Jurkat, Clone E6-1 (cell line): Measurements from ENCODE around the gene TTC33.

Source experiments
- DNase-seq: peaks from one replicate; pipeline ENCODE4 v3.0.0-alpha.2; 2011; ENCODE audit warnings: low read depth, low spot score
- H3K4me3 ChIP-seq: 2 replicates; pipeline ENCODE4 v1.5.1; 2011; ENCODE audit warnings: mild to moderate bottlenecking, low read length, control low read depth, moderate library complexity

Gene TTC33

DNA sequence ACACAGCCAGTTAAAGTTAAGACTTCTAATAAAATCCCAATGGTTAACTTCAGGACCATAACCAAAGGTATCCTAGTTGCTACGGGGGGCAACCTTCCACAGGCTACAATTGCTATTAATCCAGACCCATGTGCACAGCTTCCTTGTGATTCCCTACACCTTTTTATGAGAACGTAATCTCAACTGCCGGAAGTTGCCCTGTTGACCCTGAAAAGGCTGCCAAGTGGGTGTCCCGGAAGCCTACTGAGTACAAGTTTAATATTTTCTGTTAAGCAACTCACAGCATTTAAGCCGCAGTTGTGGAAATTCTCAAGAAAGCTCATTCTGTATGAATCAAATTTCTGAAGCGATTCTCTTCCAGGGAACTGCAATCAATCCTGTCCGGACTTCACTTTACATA, 124.5 kb downstream of the TTC33 start:
- DNase-seq: no peak
- no peak overlapping the region for H3K4me3 ChIP-seq

DNA sequence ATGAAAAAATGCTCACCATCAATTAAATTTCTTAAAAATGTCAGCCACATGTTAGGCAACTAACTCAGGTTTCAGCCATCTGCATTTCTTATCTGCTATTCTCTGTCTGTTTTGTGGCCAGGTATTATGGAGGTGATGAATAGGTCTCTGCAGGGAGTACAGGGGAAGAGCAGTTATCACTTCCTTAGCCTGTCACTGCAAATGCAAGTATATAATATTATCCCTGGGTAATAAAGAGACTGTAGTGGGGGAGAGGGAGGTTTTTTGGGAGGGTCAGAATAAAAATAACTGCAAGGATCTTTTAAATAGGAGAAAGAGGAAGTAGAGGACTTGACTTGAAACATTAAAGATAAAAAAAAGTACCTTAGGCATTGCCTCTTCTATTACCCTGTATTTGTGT, 125.6 kb downstream of the TTC33 start:
- H3K4me3 ChIP-seq: no peak overlapping the region
- peak; percentile 18 for DNase-seq

DNA sequence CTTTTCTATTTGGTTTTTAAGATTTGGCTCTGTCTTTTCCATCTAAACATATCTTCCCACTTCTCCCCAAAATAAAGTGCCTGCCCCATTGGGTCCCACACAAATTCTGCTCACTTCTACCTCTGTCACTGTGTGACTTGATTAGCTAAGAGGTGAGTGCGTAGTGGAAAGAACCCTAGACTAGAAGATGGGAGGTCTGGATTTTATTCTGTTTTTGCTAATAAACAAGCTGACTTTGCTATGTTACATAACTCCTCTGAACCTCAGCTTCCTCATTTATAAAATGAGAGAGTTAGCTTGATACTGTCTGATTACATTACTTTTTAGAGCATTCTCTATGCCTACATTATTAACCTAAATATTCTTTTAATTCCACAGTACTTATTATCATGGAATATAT, 127.4 kb downstream of the TTC33 start:
- no peak overlapping the region for H3K4me3 ChIP-seq
- no peak for DNase-seq

DNA sequence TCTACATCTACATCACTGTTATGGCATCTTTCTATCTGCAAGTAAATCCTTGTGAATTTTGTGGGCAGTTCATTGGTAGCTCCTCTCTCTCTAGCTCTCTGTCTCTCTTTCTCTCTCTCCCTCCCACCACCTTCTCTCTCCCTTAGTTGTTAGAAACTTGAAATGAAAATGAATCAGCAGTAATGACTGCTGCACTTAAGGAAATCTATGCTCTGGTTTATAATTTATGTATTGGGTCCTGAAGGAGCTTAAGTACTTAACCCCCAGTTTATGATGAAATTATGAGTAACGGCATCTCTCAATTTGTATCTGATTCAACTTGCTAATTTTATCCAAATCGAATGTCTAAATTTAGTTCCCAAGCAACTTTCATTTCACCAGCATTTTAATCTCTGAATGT, 128.1 kb downstream of the TTC33 start:
- no peak overlapping the region for H3K4me3 ChIP-seq
- DNase-seq: no peak

DNA sequence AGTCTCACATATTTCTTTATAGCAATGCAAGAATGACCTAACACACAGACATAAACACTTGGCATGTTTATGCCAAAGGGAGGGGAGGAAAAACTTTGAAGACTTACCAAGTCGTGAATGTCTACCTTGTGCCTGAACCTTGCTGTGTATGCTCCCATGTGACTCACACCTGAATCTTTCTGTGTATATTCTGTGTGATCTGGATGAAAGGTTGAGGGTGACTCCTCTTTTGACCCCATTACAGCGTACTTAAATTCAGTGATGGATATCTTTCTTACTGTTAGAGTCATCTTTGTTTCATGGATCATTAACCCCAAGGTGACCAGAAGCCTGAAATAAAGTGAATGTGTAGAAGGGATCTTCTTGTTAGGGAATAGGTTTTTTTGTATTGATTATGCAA, 129.0 kb downstream of the TTC33 start:
- H3K4me3 ChIP-seq: no peak overlapping the region
- no peak for DNase-seq

DNA sequence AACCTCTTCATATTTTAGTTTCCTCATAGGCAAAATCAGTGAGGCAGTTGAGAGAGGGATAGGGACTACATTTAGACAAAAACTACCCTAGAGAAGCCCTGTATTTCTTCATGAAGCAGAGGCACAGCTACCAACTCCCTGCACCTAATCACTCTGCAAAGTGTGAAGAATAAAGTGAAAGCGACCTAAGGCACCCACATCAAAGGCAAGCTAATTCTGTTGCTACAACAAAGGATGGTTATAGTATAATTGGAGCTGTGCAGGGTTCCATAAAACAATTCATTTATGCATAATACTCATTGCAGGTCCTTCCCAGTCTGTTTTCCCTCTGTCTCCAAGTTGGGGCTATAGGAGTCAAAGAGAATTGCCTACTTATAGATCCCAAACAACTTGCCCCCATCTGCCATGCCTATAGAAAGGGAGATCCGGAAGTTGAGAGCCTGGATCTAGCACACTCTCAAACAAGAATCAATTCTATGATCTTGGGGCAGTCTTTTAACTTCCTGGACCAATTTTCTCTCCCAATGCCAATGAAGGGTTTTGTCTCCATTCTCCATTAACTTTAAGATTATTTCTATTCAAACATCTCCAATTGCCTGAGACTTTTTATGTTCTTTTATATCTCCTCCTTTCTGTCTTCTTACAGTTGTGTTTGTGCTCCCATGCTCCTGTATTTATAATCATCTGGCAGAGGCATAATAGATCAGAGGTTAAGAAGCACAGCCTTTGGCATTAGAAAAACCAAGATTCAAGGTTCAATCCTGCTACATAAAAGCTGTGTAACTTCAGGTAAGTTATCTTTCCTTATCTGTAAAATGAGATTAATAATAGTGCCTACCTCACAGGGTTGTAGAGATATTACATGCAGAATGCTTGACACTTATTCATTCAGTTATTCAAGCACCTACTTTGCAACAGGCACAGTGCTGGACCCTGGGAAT, 132.0 kb downstream of the TTC33 start:
- peak; percentile 84 for DNase-seq
- H3K4me3 ChIP-seq: no peak overlapping the region

DNA sequence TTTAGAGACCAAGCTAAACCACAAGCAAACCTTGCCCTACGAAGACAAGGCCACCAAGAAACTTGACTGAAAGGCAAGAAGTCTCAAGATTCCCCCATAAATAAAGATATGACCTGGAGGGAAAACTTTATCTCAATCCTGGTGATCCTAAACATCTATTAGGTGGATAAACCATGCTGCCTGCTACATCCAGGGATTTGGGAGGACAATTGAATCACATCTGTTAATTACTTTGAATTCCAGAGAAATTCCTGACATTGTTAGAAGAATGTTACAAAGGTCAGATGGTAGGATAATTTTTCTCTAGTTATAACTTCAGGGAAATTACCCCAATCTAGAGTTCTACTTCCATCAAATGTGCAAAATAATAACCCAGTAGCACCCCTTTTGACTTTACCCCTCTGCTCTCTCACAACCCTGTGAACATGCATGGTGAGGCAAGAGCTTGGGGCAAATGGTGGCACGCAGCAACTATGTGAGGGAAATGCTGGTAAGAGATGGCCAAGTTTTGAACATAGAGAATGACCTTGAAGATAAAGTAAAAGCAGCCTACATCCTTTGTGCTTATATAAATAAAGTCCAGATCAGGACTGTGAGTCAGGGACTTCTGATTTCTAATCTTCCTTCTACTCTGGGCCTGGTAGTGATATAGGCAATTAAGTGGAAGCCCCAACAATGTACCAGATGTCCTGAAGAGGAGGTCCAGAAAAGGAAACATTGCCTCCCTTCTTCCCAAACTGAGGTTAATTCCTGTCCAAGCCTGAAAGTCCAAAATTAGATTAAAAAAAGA, 133.1 kb downstream of the TTC33 start:
- DNase-seq: no peak
- H3K4me3 ChIP-seq: no peak overlapping the region

DNA sequence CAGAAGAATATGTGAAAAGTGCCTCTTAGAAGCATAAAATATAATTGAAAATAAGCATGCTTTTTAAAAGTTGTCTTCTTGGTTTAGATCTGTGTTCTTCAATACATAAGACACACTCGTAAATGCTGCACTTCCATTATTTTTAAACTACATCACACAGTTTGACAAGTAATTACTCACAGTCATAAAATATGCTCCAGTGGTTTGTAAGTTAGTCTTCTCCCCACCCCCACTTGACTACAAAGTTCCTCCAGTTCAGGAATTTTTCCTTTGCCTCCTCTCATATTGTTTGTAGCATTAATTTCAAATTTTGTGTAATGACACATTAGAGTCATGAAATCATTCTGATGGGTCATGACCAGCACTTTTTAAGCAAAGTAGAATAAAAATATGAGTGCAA, 136.3 kb downstream of the TTC33 start:
- DNase-seq: no peak
- H3K4me3 ChIP-seq: no peak overlapping the region

DNA sequence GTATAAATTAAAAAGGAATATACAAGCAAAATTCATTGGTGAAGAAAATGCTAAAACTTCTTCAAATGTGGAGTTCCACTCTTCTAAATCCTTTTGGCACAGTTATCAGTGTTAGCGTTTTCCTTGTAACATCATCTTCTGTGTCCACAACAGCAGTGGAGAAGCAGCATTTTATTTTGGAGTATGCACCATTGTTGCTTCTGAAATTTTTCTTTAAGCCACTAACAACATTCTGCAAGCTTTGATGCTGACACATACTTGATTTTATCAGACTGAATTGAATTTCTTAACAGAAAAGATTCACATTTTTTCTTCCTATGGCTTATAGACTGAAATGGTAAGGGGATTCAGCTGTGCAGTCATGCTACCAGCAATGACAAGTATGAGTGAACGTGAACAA, 136.8 kb downstream of the TTC33 start:
- H3K4me3 ChIP-seq: no peak overlapping the region
- DNase-seq: no peak

DNA sequence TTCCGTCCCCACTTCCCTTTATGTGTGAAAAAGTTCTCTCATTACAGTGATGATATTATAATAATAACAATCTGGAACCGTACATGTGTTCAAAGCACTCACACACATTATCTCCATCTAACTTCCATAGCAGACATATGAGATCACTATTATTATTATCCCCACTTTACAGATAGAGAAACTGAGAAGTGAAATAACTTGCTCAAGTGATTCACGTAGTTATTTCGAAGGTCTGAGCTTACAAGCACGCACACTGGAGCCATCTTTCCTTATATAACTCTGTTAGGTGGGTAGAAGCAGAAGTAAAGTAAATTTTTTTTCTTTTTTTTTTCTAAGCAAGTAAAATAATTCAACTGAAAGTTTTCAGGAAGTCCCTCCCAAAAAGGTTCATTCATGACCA, 139.0 kb downstream of the TTC33 start:
- H3K4me3 ChIP-seq: no peak overlapping the region
- DNase-seq: no peak

DNA sequence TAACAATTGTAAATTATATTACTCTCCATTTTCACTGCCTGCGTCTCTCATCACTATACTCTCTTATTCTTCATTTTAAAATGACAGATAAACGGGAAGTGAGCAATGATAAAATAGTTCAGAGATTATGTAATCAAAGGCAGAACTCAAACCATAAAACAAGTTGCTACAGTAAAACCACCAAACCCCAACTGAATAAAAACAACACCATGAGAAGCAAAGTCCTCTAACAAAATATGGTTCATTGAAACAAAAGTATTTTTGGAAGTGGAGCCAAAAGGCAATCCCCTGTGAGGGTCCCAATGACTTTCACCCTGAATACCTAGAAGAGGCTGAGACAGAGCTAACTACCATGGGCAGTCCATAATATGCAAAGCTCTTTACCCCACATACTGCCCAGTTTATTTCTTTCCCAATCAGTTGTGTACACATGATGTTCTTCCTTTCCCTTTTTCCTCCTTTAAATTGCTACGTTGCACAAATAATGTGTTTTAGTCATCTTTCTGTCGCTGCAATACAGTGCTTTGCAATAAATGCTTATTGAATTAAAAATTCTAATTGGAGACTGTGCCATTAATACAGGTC, 140.1 kb downstream of the TTC33 start:
- H3K4me3 ChIP-seq: no peak overlapping the region
- no peak for DNase-seq

DNA sequence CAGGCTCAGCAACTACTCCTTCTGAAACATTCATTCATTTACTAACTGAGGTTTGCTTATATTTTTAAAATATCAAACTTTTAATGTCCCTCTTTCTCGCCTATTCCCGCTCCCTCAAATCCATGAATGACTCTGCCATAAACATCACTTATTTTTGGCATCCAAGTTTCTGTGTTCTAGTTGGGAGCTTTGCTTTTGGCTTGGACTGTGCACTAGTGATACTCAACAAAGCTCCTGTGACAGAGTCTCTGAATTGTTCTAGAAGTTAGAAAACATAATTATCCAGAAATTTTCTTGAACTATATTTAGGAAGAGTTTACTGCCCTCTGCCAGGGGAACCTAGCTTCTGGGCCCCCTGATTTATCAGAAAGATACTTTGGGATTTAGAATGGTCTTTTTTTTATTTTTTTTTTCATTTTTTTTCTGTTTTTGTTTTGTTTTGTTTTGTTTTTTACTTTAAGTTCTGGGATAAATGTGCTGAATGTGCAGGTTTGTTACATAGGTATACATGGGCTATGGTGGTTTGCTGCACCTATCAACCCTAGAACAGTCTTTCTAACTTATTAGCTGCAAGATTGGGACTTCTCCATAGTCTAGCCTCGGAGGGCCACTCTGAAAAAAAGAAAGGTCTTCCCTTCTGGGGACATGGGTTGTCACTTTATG, 140.7 kb downstream of the TTC33 start:
- no peak for DNase-seq
- H3K4me3 ChIP-seq: no peak overlapping the region

DNA sequence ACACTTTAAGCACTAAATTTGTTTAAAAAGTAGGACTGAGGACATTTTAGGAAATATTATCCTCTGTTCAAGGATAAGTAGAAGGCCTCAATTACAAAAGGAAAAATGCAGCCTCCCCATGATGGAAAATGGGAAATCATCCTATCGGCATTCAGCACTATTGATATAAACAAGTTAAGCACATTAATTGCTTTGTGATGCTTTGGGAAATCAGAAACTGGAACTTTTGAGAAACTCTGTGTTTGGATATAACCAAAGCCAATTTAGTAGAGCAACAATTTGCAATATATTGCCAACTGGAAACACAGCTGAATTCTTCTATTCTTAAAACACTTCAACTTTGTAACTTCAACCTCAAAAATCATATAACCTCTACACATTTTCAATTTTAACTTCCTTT, 141.3 kb downstream of the TTC33 start:
- H3K4me3 ChIP-seq: no peak overlapping the region
- DNase-seq: no peak

DNA sequence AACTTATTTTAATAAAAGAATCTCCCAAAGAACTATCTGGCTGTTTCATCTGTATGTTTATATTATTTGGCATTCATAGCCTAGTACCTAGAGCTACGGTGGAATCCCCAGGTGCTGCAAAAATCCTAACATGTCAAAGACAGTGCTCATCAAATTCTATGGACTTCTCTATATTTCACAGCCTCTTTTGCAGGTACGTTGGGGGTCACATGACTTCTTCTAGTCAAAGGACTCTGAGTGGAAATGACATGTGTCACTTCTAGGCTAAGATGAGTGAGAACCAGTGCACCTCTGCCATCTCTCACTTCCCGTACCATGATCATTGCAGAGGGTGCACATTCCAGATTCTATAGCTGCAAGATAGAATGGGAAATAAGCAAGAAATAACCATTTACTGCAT, 148.6 kb downstream of the TTC33 start:
- DNase-seq: no peak
- H3K4me3 ChIP-seq: no peak overlapping the region

DNA sequence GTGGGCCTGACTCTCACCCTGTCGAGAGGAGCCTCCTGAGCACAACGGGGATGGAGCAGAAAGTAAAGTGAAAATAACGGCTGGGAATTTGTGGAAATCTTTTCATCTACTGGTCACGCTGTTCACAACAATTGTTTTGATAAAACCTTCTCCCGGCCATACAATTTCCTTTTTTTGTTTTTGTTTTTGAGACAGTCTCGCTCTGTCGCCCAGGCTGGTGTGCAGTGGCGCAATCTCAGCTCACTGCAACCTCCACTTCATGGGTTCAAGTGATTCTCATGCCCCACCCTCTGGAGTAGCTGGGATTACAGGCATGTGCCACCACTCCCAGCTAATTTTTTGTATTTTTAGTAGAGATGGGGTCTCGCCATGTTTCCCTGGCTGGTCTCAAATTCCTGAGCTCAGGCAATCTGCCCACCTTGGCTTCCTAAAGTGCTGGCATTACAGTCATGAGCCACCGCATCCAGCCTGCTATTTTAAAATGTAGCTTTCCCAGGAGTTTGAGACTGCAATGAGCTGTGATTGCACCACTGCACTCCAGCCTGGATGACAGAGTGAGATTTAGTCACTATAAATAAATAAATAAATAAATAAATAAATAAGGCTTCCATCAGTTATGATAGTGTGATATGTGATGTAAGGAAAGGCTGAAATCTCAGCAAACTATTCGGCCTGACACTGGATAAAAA, 149.5 kb downstream of the TTC33 start:
- no peak for DNase-seq
- H3K4me3 ChIP-seq: no peak overlapping the region; the same call in 1 of the 2 replicates

DNA sequence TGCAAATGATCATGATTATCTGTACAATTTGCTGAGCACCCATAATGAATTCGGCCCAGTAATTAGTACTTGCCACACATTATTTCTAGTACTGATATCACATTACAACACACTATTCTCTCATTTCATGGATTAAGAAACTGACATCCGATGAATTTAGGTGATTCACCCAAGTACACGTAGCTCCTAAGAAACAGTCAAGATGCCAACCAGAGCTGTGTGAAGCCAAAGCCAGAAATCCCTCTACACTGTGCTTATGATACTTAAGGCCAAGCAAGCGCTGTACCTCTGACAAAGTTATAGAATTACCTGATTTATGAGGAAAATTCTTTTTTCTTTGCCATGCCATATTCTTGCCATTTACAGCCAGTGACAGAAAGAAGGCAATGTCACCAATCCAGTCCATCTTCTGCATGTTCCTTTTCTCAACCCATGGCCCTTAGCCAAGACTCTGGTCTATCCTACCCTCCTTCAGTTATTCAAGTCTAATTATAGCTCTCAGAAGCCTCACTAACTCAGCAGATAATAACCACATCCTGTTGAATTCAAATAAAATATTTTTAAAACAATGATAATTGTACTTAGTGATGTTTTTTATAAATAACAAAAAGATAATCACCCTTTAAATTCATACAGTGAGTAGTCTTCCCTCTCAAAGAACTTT, 150.3 kb downstream of the TTC33 start:
- peak overlapping the region; percentile 1; the same call in 1 of the 2 replicates for H3K4me3 ChIP-seq
- DNase-seq: peak; percentile 77

DNA sequence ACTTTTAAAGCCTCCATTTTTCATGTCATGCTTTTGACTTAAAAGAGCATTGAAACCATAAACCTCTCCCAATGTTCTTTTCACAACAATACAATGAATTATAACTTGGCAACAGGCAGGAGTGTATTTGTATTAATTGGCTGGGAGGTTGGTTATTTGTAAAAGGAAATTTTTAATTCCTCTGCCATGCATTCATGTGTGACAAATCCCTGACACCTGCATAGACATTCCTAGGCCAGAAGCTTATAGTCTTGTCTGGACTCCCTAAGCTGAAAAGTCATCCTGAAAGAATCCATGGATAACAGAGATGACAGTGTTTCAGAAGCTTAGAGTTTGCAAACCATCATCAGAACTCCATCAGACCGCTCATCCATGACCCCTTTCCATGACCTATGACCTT, 152.4 kb downstream of the TTC33 start:
- DNase-seq: no peak
- H3K4me3 ChIP-seq: no peak overlapping the region

DNA sequence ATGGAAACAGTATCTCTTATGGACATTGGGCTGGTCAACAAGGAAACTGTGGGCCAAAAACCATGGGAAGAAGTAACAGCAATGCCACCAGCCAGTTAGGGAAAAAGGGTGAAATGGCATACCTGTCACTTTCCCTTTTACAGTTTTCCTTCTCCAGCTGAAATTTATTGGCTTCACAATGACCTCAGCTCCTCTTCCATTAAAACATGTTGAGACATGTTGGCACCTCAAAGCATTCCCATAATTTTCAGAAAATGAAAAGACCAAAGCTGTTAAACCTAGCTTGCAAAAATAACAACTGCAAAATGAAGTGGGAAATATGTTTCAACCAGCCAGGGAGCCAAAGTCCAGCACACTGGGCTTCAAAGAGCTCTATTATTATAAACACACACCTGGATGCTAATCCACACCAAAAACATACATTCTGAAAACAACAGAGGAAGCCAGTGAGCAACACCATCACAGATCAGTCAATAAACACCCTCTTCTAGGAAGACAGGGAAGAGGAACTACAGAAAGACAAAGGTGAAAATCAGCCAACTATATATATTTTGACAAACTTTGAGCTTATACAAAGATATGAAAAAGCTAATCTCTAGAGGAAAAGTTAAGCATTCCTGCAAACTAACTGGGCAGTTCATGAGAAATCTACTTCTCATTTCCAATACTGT, 154.4 kb downstream of the TTC33 start:
- no peak for DNase-seq
- H3K4me3 ChIP-seq: no peak overlapping the region
